A549 (cell line): ENCODE results near the gene DUSP28. TPM values are rescaled to one million over a fixed set of nuclear protein-coding genes. Genes with fewer than 3 reads are reported as not detected.

ENCODE experiments used
- ATAC-seq, 2 experiments: fragments of 200-7000 bp in 1 of 2; fragments of >200 bp in 1 of 2; cut with Nextera tagmentation in 1 of 2; cut with Tn5 transposase in 1 of 2; 3 replicates each; pipeline versions ENCODE4 v1.8.0 to v1.9.1; 2018 to 2020; ENCODE audit warnings: mild to moderate bottlenecking in 1 of 2, moderate library complexity in 1 of 2
- CTCF ChIA-PET: fragments of 300-600 bp; sonication (Branson Sonifier 250); formaldehyde crosslinking; extraction: SDS; loops from one replicate; lab custom pipeline; 2021; ENCODE audit warnings: antibody characterized with exemption, inconsistent platforms; lab: Yijun Ruan, JAX
- POLR2A ChIA-PET: fragments of 350-600 bp; formaldehyde crosslinking; extraction: SDS; loops from one replicate; lab custom pipeline; 2021; ENCODE audit warnings: antibody characterized with exemption, inconsistent platforms; lab: Yijun Ruan, JAX
- DNase-seq, 2 experiments: peaks; one replicate each; pipeline versions ENCODE4 v3.0.0 to v3.0.0-alpha.2; 2011 to 2016; ENCODE audit warnings: low read depth in 1 of 2, low spot score in 1 of 2
- FAIRE-seq: peaks from 2 replicates; lab custom pipeline; 2011; peaks lifted over from hg19 to GRCh38; lab: Jason Lieb, UNC
- H3K27ac ChIP-seq, 2 experiments: fragments of >200 bp; sonication (Bioruptor Twin); formaldehyde crosslinking; 3 replicates each; pipeline ENCODE4 v1.5.1; 2016 to 2017
- H3K4me1 ChIP-seq: fragments of >200 bp; sonication (Bioruptor Twin); formaldehyde crosslinking; 3 replicates; pipeline ENCODE4 v1.6.1; 2016
- H3K4me2 ChIP-seq: fragments of >200 bp; sonication (Bioruptor Twin); formaldehyde crosslinking; 3 replicates; pipeline ENCODE4 v1.6.1; 2016
- H3K4me3 ChIP-seq: fragments of >200 bp; sonication (Bioruptor Twin); formaldehyde crosslinking; 3 replicates; pipeline ENCODE4 v1.5.1; 2016
- H3K9me3 ChIP-seq: fragments of >200 bp; sonication (Bioruptor Twin); formaldehyde crosslinking; 3 replicates; pipeline ENCODE4 v1.6.1; 2016
- ATOH8 ChIP-seq: fragments of 250-450 bp; sonication (Bioruptor Pico); IDR thresholded peaks from 2 replicates; pipeline ENCODE4 v1.5.0; 2020; ENCODE audit warnings: low read depth, mild to moderate bottlenecking, moderate library complexity
- CEBPB ChIP-seq, 2 experiments: fragments of >200 bp in 1 of 2; sonication (Bioruptor Twin) in 1 of 2; formaldehyde crosslinking in 1 of 2; IDR thresholded peaks; 2 replicates each; pipeline ENCODE4 v1.6.1; 2012 to 2016
- CTCF ChIP-seq: fragments of >200 bp; sonication (Bioruptor Twin); formaldehyde crosslinking; IDR thresholded peaks from 3 replicates; pipeline ENCODE4 v1.5.1; 2016
- E2F6 ChIP-seq: IDR thresholded peaks from 2 replicates; pipeline ENCODE4 v1.6.1; 2012; ENCODE audit warnings: low read depth, borderline replicate concordance
- FOSL2 ChIP-seq, 2 experiments: fragments of 450-650 bp in 1 of 2; fragments of >200 bp in 1 of 2; sonication (Bioruptor Twin) in 1 of 2; formaldehyde crosslinking; IDR thresholded peaks; 2 replicates each; pipeline versions ENCODE4 v1.5.0 to v1.6.1; 2016 to 2020; ENCODE audit warnings: mild to moderate bottlenecking in 1 of 2, moderate library complexity in 1 of 2
- HEYL ChIP-seq: fragments of 250-450 bp; sonication (Bioruptor Pico); IDR thresholded peaks from 2 replicates; pipeline ENCODE4 v1.8.0; 2021; ENCODE audit warnings: mild to moderate bottlenecking, moderate library complexity
- MAX ChIP-seq: IDR thresholded peaks from 2 replicates; pipeline ENCODE4 v1.6.1; 2012
- MYC ChIP-seq: IDR thresholded peaks from 2 replicates; pipeline ENCODE4 v1.6.1; 2012; ENCODE audit warnings: mild to moderate bottlenecking, inconsistent platforms, low read length, improper control_type of control experiment, borderline replicate concordance
- NFE2L2 ChIP-seq: fragments of 150-350 bp; conservative IDR thresholded peaks from 2 replicates; pipeline ENCODE4 v1.6.1; 2014; ENCODE audit warnings: low read length
- PBX3 ChIP-seq: IDR thresholded peaks from 2 replicates; pipeline ENCODE4 v1.6.1; 2012
- POLR2AphosphoS2 ChIP-seq: conservative IDR thresholded peaks from 2 replicates; pipeline ENCODE4 v1.6.1; 2012; ENCODE audit warnings: low read length, improper control_type of control experiment, inconsistent platforms
- RCOR1 ChIP-seq: fragments of 150-350 bp; IDR thresholded peaks from 2 replicates; pipeline ENCODE4 v1.6.1; 2014; ENCODE audit warnings: antibody characterized with exemption, low read length, low read depth
- RFX5 ChIP-seq: fragments of 450-650 bp; IDR thresholded peaks from 2 replicates; pipeline ENCODE4 v1.7.1; 2014; ENCODE audit warnings: antibody characterized with exemption, mild to moderate bottlenecking, moderate library complexity
- TP53 ChIP-seq: fragments of 250-450 bp; sonication (Bioruptor Pico); IDR thresholded peaks from 2 replicates; pipeline ENCODE4 v1.5.0; 2021; ENCODE audit warnings: mild to moderate bottlenecking, moderate library complexity
- USF2 ChIP-seq: fragments of 450-650 bp; IDR thresholded peaks from 2 replicates; pipeline ENCODE4 v1.6.1; 2014; ENCODE audit warnings: antibody characterized with exemption
- ZFP36 ChIP-seq: fragments of 450-650 bp; IDR thresholded peaks from 2 replicates; pipeline ENCODE4 v1.6.1; 2014; ENCODE audit warnings: borderline replicate concordance; ENCODE audit not compliant: partially characterized antibody
- WGBS: methylation state at CpG from one replicate; pipeline ENCODE4 v1.1.6; 2017; ENCODE audit errors: missing lambda C conversion rate; 5-methylcytosine and 5-hydroxymethylcytosine counted together
- polyA plus RNA-seq, 4 experiments: library from polyadenylated mRNA; depleted of rRNA in 3 of 4; stranded (reverse); fragments of >200 nt; fragmentation: RNase III in 1 of 4; extraction: RNeasy Plus Mini Kit Qiagen cat#74134 plus additional on column Dnase treatment in 1 of 4; gene quantifications; 2 replicates in 3 of 4; 3 replicates in 1 of 4; pipeline ENCODE4 v1.2.3, GENCODE V29; 2011 to 2017

Gene DUSP28
- polyA plus RNA-seq, 2 of the 4 experiments (the other 2 are of a cell fraction), result 5.2 to 14.3 TPM

- ATAC-seq (peak in 1 of 2 experiments; percentile 16; a peak in 3 of 6 replicates), DNase-seq (peak; percentile 56 to 71), FAIRE-seq (no peak)
- H3K4me2 ChIP-seq, result no peak overlapping the region
- CTCF ChIA-PET, result interaction anchor here (0.9 to 2.0 kb wide), 3 partner anchors 10 to 325 kb away, joined by 3 to 9 read pairs (median 4); no protein-coding TSS in a partner anchor
- POLR2A ChIA-PET, result interaction anchor here (0.6 kb wide), 1 partner anchor 30 kb away, joined by 4 read pairs; the partner anchor contains the start of gene CAPN10
- H3K27ac ChIP-seq, result no peak overlapping the region
- H3K9me3 ChIP-seq, result no peaks in the 10 kb centered on the region
- WGBS, result 52% methylated on average over 9 of the region's 9 CpGs
- no peak overlapping the region for H3K4me3 ChIP-seq
- peaks cover 14% of the 10 kb centered on the region for H3K4me1 ChIP-seq
- peak; percentile 37 for TF ChIP-seq CTCF
- TF ChIP-seq RCOR1, result no peak
- TF ChIP-seq MYC, result no peak
- no peak for TF ChIP-seq POLR2AphosphoS2
- TF ChIP-seq ZFP36, result no peak
- TF ChIP-seq, all 56 proteins: peak for 1
These were observed 3.5 kb upstream of the DUSP28 start for GRCh38 chr2:240556553-240557100.

- H3K4me1 ChIP-seq, result peaks cover 20% of the 10 kb centered on the region
- H3K4me2 ChIP-seq, result no peak overlapping the region
- no peak for DNase-seq
- no peak overlapping the region for H3K27ac ChIP-seq
- TF ChIP-seq RFX5, result no peak
- no peak for TF ChIP-seq NFE2L2
- TF ChIP-seq TP53 (CRISPR knock-in tag), result no peak
- TF ChIP-seq HEYL, result no peak
- TF ChIP-seq CTCF, result no peak
- no peak for TF ChIP-seq E2F6
- TF ChIP-seq USF2, result no peak
- no peak for TF ChIP-seq FOSL2 (IDR thresholded peaks at IDR 0.05)
- no peak for TF ChIP-seq FOSL2 (CRISPR knock-in tag; IDR thresholded peaks at IDR 0.05)
- TF ChIP-seq PBX3, result no peak
- TF ChIP-seq ATOH8 (CRISPR knock-in tag), result no peak
- TF ChIP-seq MAX, result no peak
- no peak for TF ChIP-seq CEBPB (IDR thresholded peaks at IDR 0.05)
- ChIA-PET CTCF (interaction anchor here (1.0 to 2.0 kb wide), 2 partner anchors 9 to 23 kb away, joined by 4 to 9 read pairs; no protein-coding TSS in a partner anchor), POLR2A (interaction anchor here (0.6 kb wide), 1 partner anchor 29 kb away, joined by 4 read pairs; the partner anchor contains the start of gene CAPN10)
- 82% methylated on average over 11 of the region's 51 CpGs for WGBS
- H3K4me3 ChIP-seq, result no peak overlapping the region
- no peak for ATAC-seq
- FAIRE-seq, result no peak
- no peaks in the 10 kb centered on the region for H3K9me3 ChIP-seq
These were observed 2.9 kb upstream of the DUSP28 start for GRCh38 chr2:240557101-240557751.
